ENCODE results near the gene IRS2. TPM values are rescaled to one million over a fixed set of nuclear protein-coding genes. Genes with fewer than 3 reads are reported as not detected.

IRS2 gene
- total and polyA plus RNA-seq, 4 donors, result 4.0 to 9.1 (median 6.7) TPM

DNA sequence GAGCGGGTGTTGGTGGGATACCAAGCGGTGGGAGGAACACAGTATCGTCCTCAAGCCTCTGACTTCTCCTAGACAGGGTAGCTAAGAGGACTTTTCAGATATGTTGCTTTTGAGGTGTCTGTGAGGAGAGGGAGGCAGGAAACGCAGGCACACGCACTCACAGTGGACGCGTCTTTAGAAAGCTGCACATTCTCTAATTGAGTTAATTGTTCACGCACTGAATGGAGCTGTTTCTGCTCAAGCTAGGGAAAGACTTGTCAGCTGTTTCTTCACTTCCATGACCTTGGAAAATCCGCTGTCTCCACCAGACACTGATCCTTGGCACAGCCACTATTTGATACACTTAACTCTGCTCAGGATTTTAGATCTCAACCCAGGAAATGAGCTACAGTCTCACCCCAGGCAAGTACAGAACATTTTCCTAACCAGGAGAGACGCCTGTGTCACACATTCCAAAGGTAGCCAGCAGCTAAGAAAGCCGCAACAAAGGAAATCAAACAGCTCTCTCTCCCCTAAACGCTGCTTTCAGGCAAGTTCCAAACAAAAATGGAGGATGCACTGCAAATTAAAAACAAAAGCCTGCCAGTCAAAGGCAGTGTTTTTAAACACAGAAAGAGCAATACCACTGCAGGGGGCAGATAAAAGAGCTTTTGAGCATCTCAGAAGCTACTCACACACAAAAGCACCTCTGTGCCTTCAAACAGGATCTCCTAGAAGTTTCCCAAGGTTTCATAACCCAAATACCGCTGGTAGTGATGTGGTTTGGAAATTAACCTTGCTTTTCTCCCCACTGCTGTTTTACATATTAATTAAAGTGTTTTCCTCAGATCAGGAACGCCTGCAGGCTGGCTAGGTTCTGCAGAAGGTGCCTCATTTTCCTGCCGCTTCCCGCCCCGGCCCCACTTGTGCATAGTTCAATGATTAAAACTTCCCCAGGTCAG, 57.3 kb downstream of the IRS2 start:
- WGBS, result 85% methylated on average over 17 of the region's 17 CpGs

DNA sequence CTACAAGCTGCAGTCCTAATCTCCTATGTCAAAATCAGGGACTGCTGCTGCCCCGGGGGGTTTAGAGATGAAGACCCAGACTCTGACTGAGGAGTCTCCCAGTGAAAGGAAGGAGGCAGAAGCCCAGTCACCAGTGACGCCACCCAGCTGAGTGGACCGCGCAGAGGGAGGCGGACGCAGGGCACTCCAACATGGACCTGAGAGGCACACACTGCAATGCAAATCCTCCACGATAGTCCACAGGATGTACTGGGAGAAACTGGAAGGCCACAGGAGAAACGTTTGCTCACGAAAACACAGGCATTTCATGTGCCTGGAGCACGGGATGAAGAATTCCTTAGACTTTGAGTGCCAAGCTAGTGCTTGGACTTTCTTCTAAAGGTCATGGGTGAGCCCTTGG, 58.3 kb downstream of the IRS2 start:
- no peak for DNase-seq (ENCODE audit: low spot score)
- peaks cover 6 to 47% (median 43%) of the 10 kb centered on the region in 4 donors for H3K4me1 ChIP-seq (ENCODE audit: control insufficient read depth in 4 of 4, insufficient read depth in 4 of 4, low read length in 3 of 4)
- H3K4me3 ChIP-seq (ENCODE audit: low read depth in 1 of 3, low read length in 3 of 3), result no peak overlapping the region
- H3K9me3 ChIP-seq (ENCODE audit: control insufficient read depth in 4 of 4, low read length in 3 of 4), result no peaks in the 10 kb centered on the region
- no peak overlapping the region for H3K9ac ChIP-seq (ENCODE audit: low read depth in 1 of 2, low read length in 2 of 2)
- no peaks in the 10 kb centered on the region for H3K36me3 ChIP-seq (ENCODE audit: control insufficient read depth in 4 of 4, insufficient read depth in 3 of 4, low read depth in 1 of 4, low read length in 3 of 4)
- peak overlapping the region in 1 of 2 donors; percentile 79 for H3K27ac ChIP-seq (ENCODE audit: low read depth in 1 of 2, low read length in 2 of 2)
- 91% methylated on average over 10 of the region's 10 CpGs for WGBS
- no peaks in the 10 kb centered on the region for H3K27me3 ChIP-seq (ENCODE audit: control insufficient read depth in 4 of 4, insufficient read depth in 4 of 4, low read length in 3 of 4)
- TF ChIP-seq YY1 (IDR thresholded peaks at IDR 0.05) (no peak), GABPA (IDR thresholded peaks at IDR 0.05 in 1 of 2, conservative IDR thresholded peaks at IDR 0.05 in 1 of 2) (no peak), JUND (IDR thresholded peaks at IDR 0.05) (no peak)
- TF ChIP-seq, protein P1, sequence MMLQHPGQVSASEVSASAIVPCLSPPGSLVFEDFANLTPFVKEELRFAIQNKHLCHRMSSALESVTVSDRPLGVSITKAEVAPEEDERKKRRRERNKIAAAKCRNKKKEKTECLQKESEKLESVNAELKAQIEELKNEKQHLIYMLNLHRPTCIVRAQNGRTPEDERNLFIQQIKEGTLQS (IDR thresholded peaks at IDR 0.05), result no peak

More for the DNA sequence above, 57.3 kb downstream of the IRS2 start:
- DNase-seq (ENCODE audit: low spot score), result no peak
- Histone ChIP-seq H3K9ac (ENCODE audit: low read depth in 1 of 2, low read length in 2 of 2) (no peak overlapping the region), H3K4me1 (ENCODE audit: control insufficient read depth in 4 of 4, insufficient read depth in 4 of 4, low read length in 3 of 4) (peaks cover 6 to 40% (median 36%) of the 10 kb centered on the region in 4 donors), H3K4me3 (ENCODE audit: low read depth in 1 of 3, low read length in 3 of 3) (no peak overlapping the region), H3K27ac (ENCODE audit: low read depth in 1 of 2, low read length in 2 of 2) (no peak overlapping the region), H3K36me3 (ENCODE audit: control insufficient read depth in 4 of 4, insufficient read depth in 3 of 4, low read depth in 1 of 4, low read length in 3 of 4) (no peaks in the 10 kb centered on the region), H3K9me3 (ENCODE audit: control insufficient read depth in 4 of 4, low read length in 3 of 4) (no peaks in the 10 kb centered on the region), H3K27me3 (ENCODE audit: control insufficient read depth in 4 of 4, insufficient read depth in 4 of 4, low read length in 3 of 4) (no peaks in the 10 kb centered on the region)
- no peak for TF ChIP-seq HNF4G (IDR thresholded peaks at IDR 0.05)
- TF ChIP-seq EGR1 (IDR thresholded peaks at IDR 0.05; ENCODE audit: low read depth in 2 of 2), result no peak

DNA sequence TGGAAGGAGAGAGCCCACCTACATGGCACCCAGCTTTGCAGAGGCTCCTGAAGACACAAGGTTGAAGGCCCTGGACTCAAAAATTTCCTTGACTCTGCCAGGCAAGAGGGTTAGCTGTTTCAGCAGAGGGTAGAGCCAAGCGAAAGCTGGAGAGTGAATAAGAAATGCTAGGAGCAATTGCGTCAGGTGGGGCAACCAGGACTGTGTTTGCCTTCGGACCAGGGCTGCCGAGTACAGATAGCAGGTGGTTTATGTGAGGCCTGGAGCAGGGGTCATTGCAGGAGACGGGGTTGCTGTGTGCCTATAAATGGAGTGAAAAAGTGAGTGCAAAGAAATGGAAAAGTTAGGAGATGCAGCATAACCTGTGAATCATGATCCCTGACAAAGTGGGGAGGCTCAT, 59.1 kb downstream of the IRS2 start:
- H3K4me3 ChIP-seq (ENCODE audit: low read depth in 1 of 3, low read length in 3 of 3), result no peak overlapping the region
- no peaks in the 10 kb centered on the region for H3K36me3 ChIP-seq (ENCODE audit: control insufficient read depth in 4 of 4, insufficient read depth in 3 of 4, low read depth in 1 of 4, low read length in 3 of 4)
- 63% methylated on average over 5 of the region's 5 CpGs for WGBS
- H3K27me3 ChIP-seq (ENCODE audit: control insufficient read depth in 4 of 4, insufficient read depth in 4 of 4, low read length in 3 of 4), result no peaks in the 10 kb centered on the region
- no peaks in the 10 kb centered on the region for H3K9me3 ChIP-seq (ENCODE audit: control insufficient read depth in 4 of 4, low read length in 3 of 4)
- H3K4me1 ChIP-seq (ENCODE audit: control insufficient read depth in 4 of 4, insufficient read depth in 4 of 4, low read length in 3 of 4), result peaks cover 6 to 54% (median 48%) of the 10 kb centered on the region in 4 donors
- DNase-seq (ENCODE audit: low spot score), result no peak
- H3K9ac ChIP-seq (ENCODE audit: low read depth in 1 of 2, low read length in 2 of 2), result no peak overlapping the region
- TF ChIP-seq, protein P2, sequence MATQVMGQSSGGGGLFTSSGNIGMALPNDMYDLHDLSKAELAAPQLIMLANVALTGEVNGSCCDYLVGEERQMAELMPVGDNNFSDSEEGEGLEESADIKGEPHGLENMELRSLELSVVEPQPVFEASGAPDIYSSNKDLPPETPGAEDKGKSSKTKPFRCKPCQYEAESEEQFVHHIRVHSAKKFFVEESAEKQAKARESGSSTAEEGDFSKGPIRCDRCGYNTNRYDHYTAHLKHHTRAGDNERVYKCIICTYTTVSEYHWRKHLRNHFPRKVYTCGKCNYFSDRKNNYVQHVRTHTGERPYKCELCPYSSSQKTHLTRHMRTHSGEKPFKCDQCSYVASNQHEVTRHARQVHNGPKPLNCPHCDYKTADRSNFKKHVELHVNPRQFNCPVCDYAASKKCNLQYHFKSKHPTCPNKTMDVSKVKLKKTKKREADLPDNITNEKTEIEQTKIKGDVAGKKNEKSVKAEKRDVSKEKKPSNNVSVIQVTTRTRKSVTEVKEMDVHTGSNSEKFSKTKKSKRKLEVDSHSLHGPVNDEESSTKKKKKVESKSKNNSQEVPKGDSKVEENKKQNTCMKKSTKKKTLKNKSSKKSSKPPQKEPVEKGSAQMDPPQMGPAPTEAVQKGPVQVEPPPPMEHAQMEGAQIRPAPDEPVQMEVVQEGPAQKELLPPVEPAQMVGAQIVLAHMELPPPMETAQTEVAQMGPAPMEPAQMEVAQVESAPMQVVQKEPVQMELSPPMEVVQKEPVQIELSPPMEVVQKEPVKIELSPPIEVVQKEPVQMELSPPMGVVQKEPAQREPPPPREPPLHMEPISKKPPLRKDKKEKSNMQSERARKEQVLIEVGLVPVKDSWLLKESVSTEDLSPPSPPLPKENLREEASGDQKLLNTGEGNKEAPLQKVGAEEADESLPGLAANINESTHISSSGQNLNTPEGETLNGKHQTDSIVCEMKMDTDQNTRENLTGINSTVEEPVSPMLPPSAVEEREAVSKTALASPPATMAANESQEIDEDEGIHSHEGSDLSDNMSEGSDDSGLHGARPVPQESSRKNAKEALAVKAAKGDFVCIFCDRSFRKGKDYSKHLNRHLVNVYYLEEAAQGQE (IDR thresholded peaks at IDR 0.05), result no peak
- TF ChIP-seq FOXA2 (IDR thresholded peaks at IDR 0.05), result no peak
- TF ChIP-seq HNF4A (conservative IDR thresholded peaks at IDR 0.05), result peak; percentile 78 to 81
- TF ChIP-seq, protein P3, sequence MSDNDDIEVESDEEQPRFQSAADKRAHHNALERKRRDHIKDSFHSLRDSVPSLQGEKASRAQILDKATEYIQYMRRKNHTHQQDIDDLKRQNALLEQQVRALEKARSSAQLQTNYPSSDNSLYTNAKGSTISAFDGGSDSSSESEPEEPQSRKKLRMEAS (IDR thresholded peaks at IDR 0.05), result peak; percentile 68
- TF ChIP-seq, protein P4, sequence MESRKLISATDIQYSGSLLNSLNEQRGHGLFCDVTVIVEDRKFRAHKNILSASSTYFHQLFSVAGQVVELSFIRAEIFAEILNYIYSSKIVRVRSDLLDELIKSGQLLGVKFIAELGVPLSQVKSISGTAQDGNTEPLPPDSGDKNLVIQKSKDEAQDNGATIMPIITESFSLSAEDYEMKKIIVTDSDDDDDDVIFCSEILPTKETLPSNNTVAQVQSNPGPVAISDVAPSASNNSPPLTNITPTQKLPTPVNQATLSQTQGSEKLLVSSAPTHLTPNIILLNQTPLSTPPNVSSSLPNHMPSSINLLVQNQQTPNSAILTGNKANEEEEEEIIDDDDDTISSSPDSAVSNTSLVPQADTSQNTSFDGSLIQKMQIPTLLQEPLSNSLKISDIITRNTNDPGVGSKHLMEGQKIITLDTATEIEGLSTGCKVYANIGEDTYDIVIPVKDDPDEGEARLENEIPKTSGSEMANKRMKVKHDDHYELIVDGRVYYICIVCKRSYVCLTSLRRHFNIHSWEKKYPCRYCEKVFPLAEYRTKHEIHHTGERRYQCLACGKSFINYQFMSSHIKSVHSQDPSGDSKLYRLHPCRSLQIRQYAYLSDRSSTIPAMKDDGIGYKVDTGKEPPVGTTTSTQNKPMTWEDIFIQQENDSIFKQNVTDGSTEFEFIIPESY (IDR thresholded peaks at IDR 0.05), result peak; percentile 17
- TF ChIP-seq TAF1 (conservative IDR thresholded peaks at IDR 0.05), result no peak
- peak; percentile 65 for TF ChIP-seq YY1 (IDR thresholded peaks at IDR 0.05)
- no peak for TF ChIP-seq NR2F2 (IDR thresholded peaks at IDR 0.05)
- TF ChIP-seq RAD21 (IDR thresholded peaks at IDR 0.05), result peak; percentile 35 to 67
- TF ChIP-seq EGR1 (IDR thresholded peaks at IDR 0.05; ENCODE audit: low read depth in 2 of 2), result no peak
- peak; percentile 85 for TF ChIP-seq SP1 (IDR thresholded peaks at IDR 0.05)
- peak; percentile 89 to 96 for TF ChIP-seq RXRA (IDR thresholded peaks at IDR 0.05)
- TF ChIP-seq, protein P5, sequence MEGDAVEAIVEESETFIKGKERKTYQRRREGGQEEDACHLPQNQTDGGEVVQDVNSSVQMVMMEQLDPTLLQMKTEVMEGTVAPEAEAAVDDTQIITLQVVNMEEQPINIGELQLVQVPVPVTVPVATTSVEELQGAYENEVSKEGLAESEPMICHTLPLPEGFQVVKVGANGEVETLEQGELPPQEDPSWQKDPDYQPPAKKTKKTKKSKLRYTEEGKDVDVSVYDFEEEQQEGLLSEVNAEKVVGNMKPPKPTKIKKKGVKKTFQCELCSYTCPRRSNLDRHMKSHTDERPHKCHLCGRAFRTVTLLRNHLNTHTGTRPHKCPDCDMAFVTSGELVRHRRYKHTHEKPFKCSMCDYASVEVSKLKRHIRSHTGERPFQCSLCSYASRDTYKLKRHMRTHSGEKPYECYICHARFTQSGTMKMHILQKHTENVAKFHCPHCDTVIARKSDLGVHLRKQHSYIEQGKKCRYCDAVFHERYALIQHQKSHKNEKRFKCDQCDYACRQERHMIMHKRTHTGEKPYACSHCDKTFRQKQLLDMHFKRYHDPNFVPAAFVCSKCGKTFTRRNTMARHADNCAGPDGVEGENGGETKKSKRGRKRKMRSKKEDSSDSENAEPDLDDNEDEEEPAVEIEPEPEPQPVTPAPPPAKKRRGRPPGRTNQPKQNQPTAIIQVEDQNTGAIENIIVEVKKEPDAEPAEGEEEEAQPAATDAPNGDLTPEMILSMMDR (IDR thresholded peaks at IDR 0.05; ENCODE audit: low read depth, low read length, missing input control), result no peak
- TF ChIP-seq, protein P1 (IDR thresholded peaks at IDR 0.05), result peak; percentile 89
- TF ChIP-seq JUND (IDR thresholded peaks at IDR 0.05), result peak in 1 of 2 donors; percentile 55
- TF ChIP-seq HNF4G (IDR thresholded peaks at IDR 0.05), result no peak
- no peak for TF ChIP-seq GABPA (IDR thresholded peaks at IDR 0.05 in 1 of 2, conservative IDR thresholded peaks at IDR 0.05 in 1 of 2)
- no peak for TF ChIP-seq FOXA1 (IDR thresholded peaks at IDR 0.05)
- peak overlapping the region; percentile 56 to 79 for H3K27ac ChIP-seq (ENCODE audit: low read depth in 1 of 2, low read length in 2 of 2)
